SK-N-SH treated with all-trans-retinoic acid at 6 μM for 48 hours (cell line): Measurements from ENCODE around the gene STAMBP.
"Not testable (repeated sequence)": the region's sequence is repeated elsewhere in the genome, so short reads cannot be mapped to it uniquely, and the experiment has no call there.

ENCODE experiments used
- ATAC-seq: fragments of 200-7000 bp; cut with Tn5 transposase; 3 replicates; pipeline ENCODE4 v1.9.1; 2020; ENCODE audit warnings: mild to moderate bottlenecking, moderate library complexity
- ARNTL ChIP-seq: fragments of 450-650 bp; formaldehyde crosslinking; IDR thresholded peaks from 2 replicates; pipeline ENCODE4 v1.5.0; 2020; ENCODE audit warnings: low read depth, mild to moderate bottlenecking, moderate library complexity, borderline replicate concordance
- CSDC2 ChIP-seq: fragments of 250-450 bp; sonication (Bioruptor Pico); IDR thresholded peaks from 2 replicates; pipeline ENCODE4 v1.5.0; 2020; ENCODE audit warnings: mild to moderate bottlenecking, moderate library complexity
- ESRRG ChIP-seq: fragments of 250-450 bp; sonication (Bioruptor Pico); IDR thresholded peaks from 2 replicates; pipeline ENCODE4 v1.6.1; 2021; ENCODE audit warnings: mild to moderate bottlenecking
- GLIS3 ChIP-seq: fragments of 250-450 bp; sonication (Bioruptor Pico); IDR thresholded peaks from 2 replicates; pipeline ENCODE4 v1.5.0; 2020; ENCODE audit warnings: mild to moderate bottlenecking, moderate library complexity
- ISL1 ChIP-seq: fragments of 250-450 bp; sonication (Bioruptor Pico); IDR thresholded peaks from 2 replicates; pipeline ENCODE4 v2.1.2; 2022; ENCODE audit warnings: mild to moderate bottlenecking, moderate library complexity
- PPARA ChIP-seq: fragments of 250-450 bp; sonication (Bioruptor Pico); IDR thresholded peaks from 2 replicates; pipeline ENCODE4 v1.5.0; 2020; ENCODE audit warnings: mild to moderate bottlenecking, borderline replicate concordance
- SNAI2 ChIP-seq: fragments of 250-450 bp; sonication (Bioruptor Pico); IDR thresholded peaks from 2 replicates; pipeline ENCODE4 v1.5.0; 2020; ENCODE audit warnings: mild to moderate bottlenecking, moderate library complexity
- TOX ChIP-seq: fragments of 250-450 bp; sonication (Bioruptor Pico); IDR thresholded peaks from 2 replicates; pipeline ENCODE4 v1.8.0; 2021; ENCODE audit warnings: mild to moderate bottlenecking, moderate library complexity, borderline replicate concordance
- ZC3H10 ChIP-seq: fragments of 250-450 bp; sonication (Bioruptor Pico); IDR thresholded peaks from 2 replicates; pipeline ENCODE4 v1.5.1; 2021; ENCODE audit warnings: mild to moderate bottlenecking, moderate library complexity
- ZFP3 ChIP-seq: fragments of 250-450 bp; sonication (Bioruptor Pico); IDR thresholded peaks from 2 replicates; pipeline ENCODE4 v1.5.0; 2020; ENCODE audit warnings: mild to moderate bottlenecking, moderate library complexity
- ZFP30 ChIP-seq: fragments of 450-650 bp; formaldehyde crosslinking; IDR thresholded peaks from 2 replicates; pipeline ENCODE4 v1.5.0; 2022; ENCODE audit warnings: mild to moderate bottlenecking, moderate library complexity
- ZNF565 ChIP-seq: fragments of 450-650 bp; formaldehyde crosslinking; conservative IDR thresholded peaks from 2 replicates; pipeline ENCODE4 v1.5.0; 2020; ENCODE audit warnings: low read depth, mild to moderate bottlenecking, moderate library complexity
- TF ChIP-seq, protein P1 (sequence below): fragments of 250-450 bp; sonication (Bioruptor Pico); IDR thresholded peaks from 2 replicates; pipeline ENCODE4 v1.8.0; 2021; ENCODE audit warnings: low read depth, mild to moderate bottlenecking, moderate library complexity, borderline replicate concordance
- TF ChIP-seq, protein P2 (sequence below): fragments of 250-450 bp; sonication (Bioruptor Pico); IDR thresholded peaks from 2 replicates; pipeline ENCODE4 v1.5.1; 2020; ENCODE audit warnings: low read depth, mild to moderate bottlenecking, moderate library complexity
- TF ChIP-seq, protein P3 (sequence below): fragments of 250-450 bp; sonication (Bioruptor Pico); IDR thresholded peaks from 2 replicates; pipeline ENCODE4 v1.8.0; 2020; ENCODE audit warnings: mild to moderate bottlenecking, moderate library complexity, borderline replicate concordance
- TF ChIP-seq, protein P4 (sequence below): fragments of 250-450 bp; sonication (Bioruptor Pico); IDR thresholded peaks from 2 replicates; pipeline ENCODE4 v1.5.0; 2020; ENCODE audit warnings: mild to moderate bottlenecking, moderate library complexity
- TF ChIP-seq, protein P5 (sequence below): fragments of 250-450 bp; sonication (Bioruptor Pico); IDR thresholded peaks from 2 replicates; pipeline ENCODE4 v1.5.1; 2021; ENCODE audit warnings: mild to moderate bottlenecking, moderate library complexity

STAMBP gene

DNA sequence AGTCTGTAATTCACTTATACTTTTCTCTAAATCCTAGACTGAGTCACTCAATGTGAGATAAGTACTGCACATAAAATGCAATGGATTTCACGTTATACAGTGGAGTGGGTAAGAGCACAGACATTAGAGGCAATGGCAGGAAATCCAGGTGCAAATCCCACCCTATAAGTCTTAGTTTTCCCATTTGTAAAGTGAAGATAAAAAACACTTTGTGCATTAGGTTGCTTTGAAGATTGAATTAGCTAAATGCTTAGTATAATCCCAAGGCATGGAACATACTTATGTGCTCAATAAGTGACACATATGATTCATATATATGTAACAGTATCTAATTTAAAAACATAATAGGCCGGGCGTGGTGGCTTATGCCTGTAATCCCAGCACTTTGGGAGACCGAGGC lies 74.6 kb downstream of the STAMBP start:
- TF ChIP-seq GLIS3 (CRISPR knock-in tag) (no peak), ISL1 (CRISPR knock-in tag) (no peak), ESRRG (no peak), TOX (CRISPR knock-in tag) (no peak), ARNTL (CRISPR knock-in tag) (no peak)
- TF ChIP-seq, protein P1, sequence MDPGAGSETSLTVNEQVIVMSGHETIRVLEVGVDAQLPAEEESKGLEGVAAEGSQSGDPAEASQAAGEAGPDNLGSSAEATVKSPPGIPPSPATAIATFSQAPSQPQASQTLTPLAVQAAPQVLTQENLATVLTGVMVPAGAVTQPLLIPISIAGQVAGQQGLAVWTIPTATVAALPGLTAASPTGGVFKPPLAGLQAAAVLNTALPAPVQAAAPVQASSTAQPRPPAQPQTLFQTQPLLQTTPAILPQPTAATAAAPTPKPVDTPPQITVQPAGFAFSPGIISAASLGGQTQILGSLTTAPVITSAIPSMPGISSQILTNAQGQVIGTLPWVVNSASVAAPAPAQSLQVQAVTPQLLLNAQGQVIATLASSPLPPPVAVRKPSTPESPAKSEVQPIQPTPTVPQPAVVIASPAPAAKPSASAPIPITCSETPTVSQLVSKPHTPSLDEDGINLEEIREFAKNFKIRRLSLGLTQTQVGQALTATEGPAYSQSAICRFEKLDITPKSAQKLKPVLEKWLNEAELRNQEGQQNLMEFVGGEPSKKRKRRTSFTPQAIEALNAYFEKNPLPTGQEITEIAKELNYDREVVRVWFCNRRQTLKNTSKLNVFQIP = no peak
- TF ChIP-seq, protein P2, sequence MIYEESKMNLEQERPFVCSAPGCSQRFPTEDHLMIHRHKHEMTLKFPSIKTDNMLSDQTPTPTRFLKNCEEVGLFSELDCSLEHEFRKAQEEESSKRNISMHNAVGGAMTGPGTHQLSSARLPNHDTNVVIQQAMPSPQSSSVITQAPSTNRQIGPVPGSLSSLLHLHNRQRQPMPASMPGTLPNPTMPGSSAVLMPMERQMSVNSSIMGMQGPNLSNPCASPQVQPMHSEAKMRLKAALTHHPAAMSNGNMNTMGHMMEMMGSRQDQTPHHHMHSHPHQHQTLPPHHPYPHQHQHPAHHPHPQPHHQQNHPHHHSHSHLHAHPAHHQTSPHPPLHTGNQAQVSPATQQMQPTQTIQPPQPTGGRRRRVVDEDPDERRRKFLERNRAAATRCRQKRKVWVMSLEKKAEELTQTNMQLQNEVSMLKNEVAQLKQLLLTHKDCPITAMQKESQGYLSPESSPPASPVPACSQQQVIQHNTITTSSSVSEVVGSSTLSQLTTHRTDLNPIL = no peak

DNA sequence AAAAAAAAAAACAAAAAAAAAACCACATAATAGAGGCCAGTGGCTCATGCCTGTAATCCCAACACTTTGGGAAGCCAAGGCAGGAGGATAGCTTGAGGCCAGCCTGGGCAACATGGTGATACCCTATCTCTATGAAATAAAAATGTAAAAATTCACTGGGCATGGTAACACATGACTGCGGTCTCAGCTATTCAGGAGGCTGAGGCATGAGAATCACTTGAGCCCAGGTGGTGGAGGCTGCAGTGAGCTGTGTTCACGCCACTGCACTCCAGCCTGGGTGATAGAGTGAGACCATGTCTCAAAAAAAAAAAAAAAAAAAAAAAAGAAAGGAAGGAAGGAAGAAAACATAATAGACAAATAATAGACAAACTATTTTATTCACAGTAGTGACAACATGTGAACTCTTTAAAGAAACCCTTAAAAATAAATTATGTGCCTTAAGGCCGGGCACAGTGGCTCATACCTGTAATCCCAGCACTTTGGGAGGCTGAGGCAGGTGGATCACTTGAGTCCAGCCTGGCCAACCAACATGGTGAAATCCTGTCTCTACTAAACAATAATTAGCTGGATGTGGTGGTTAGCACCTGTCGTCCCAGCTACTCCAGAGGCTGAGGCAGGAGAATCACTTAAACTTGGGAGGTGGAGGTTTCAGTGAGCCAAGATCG lies 75.3 kb downstream of the STAMBP start:
- not testable (repeated sequence) for ATAC-seq

More for the DNA sequence above, 74.6 kb downstream of the STAMBP start:
- no peak for ATAC-seq

DNA sequence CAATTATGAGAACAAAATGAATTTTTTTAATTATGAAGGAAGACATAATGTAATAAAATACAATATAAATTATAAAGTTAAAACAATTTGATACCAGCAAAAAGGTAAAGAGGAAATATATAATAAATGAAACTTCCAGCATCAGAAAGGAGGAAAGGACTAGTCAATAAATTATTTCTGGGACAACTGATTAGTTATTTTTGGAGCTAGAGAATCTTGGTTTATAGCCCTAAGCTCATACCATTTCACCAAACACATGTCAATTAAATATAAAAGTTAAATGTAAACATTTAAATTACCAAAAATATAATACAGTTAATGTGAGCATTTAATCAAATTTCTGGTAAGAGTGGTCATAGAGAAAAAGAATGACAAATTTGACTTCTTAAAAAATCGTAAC lies 76.2 kb downstream of the STAMBP start:
- ATAC-seq = no peak
- TF ChIP-seq CSDC2 (CRISPR knock-in tag) (no peak), ESRRG (no peak), ZFP30 (CRISPR knock-in tag) (no peak), GLIS3 (CRISPR knock-in tag) (no peak), ZNF565 (CRISPR knock-in tag) (no peak), SNAI2 (CRISPR knock-in tag) (no peak), PPARA (CRISPR knock-in tag) (no peak), ZFP3 (CRISPR knock-in tag) (no peak), ZC3H10 (CRISPR knock-in tag) (no peak)
- TF ChIP-seq, protein P1 = no peak
- TF ChIP-seq, protein P3, sequence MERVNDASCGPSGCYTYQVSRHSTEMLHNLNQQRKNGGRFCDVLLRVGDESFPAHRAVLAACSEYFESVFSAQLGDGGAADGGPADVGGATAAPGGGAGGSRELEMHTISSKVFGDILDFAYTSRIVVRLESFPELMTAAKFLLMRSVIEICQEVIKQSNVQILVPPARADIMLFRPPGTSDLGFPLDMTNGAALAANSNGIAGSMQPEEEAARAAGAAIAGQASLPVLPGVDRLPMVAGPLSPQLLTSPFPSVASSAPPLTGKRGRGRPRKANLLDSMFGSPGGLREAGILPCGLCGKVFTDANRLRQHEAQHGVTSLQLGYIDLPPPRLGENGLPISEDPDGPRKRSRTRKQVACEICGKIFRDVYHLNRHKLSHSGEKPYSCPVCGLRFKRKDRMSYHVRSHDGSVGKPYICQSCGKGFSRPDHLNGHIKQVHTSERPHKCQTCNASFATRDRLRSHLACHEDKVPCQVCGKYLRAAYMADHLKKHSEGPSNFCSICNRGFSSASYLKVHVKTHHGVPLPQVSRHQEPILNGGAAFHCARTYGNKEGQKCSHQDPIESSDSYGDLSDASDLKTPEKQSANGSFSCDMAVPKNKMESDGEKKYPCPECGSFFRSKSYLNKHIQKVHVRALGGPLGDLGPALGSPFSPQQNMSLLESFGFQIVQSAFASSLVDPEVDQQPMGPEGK (CRISPR knock-in tag) = no peak
- TF ChIP-seq, protein P4, sequence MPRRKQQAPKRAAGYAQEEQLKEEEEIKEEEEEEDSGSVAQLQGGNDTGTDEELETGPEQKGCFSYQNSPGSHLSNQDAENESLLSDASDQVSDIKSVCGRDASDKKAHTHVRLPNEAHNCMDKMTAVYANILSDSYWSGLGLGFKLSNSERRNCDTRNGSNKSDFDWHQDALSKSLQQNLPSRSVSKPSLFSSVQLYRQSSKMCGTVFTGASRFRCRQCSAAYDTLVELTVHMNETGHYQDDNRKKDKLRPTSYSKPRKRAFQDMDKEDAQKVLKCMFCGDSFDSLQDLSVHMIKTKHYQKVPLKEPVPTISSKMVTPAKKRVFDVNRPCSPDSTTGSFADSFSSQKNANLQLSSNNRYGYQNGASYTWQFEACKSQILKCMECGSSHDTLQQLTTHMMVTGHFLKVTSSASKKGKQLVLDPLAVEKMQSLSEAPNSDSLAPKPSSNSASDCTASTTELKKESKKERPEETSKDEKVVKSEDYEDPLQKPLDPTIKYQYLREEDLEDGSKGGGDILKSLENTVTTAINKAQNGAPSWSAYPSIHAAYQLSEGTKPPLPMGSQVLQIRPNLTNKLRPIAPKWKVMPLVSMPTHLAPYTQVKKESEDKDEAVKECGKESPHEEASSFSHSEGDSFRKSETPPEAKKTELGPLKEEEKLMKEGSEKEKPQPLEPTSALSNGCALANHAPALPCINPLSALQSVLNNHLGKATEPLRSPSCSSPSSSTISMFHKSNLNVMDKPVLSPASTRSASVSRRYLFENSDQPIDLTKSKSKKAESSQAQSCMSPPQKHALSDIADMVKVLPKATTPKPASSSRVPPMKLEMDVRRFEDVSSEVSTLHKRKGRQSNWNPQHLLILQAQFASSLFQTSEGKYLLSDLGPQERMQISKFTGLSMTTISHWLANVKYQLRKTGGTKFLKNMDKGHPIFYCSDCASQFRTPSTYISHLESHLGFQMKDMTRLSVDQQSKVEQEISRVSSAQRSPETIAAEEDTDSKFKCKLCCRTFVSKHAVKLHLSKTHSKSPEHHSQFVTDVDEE = no peak
- TF ChIP-seq, protein P5, sequence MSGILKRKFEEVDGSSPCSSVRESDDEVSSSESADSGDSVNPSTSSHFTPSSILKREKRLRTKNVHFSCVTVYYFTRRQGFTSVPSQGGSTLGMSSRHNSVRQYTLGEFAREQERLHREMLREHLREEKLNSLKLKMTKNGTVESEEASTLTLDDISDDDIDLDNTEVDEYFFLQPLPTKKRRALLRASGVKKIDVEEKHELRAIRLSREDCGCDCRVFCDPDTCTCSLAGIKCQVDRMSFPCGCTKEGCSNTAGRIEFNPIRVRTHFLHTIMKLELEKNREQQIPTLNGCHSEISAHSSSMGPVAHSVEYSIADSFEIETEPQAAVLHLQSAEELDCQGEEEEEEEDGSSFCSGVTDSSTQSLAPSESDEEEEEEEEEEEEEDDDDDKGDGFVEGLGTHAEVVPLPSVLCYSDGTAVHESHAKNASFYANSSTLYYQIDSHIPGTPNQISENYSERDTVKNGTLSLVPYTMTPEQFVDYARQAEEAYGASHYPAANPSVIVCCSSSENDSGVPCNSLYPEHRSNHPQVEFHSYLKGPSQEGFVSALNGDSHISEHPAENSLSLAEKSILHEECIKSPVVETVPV (CRISPR knock-in tag) = no peak
